HTR-8/SVneo (cell line): Measurements from ENCODE around the gene SCN3B.

ENCODE experiments used
- DNase-seq: peaks from one replicate; pipeline ENCODE4 v3.0.0; 2011; ENCODE audit warnings: low spot score, mixed read lengths; ENCODE audit not compliant: insufficient read length
- FAIRE-seq: peaks from 2 replicates; lab custom pipeline; 2011; peaks lifted over from hg19 to GRCh38; lab: Jason Lieb, UNC

The SCN3B gene

DNA sequence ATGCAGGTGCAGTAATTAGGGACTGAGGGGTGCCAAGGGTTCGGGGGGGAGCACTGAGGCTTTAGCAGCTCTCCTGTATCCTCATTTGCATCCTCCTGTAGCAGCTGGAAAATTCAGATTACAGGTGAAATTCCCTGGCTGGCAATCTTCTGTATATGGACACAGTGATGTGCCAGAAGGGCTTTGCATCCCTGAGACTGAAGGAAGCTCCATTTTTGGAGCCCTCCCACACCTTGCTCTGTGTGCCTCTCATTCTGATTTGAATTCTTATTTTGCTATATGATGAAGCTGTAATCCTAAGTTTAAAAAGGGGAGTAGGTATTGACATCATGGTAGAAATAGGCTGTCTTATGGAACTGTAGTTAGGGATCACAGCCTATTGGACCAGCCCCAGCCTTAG, 46.6 kb downstream of the SCN3B start:
- FAIRE-seq = no peak

DNA sequence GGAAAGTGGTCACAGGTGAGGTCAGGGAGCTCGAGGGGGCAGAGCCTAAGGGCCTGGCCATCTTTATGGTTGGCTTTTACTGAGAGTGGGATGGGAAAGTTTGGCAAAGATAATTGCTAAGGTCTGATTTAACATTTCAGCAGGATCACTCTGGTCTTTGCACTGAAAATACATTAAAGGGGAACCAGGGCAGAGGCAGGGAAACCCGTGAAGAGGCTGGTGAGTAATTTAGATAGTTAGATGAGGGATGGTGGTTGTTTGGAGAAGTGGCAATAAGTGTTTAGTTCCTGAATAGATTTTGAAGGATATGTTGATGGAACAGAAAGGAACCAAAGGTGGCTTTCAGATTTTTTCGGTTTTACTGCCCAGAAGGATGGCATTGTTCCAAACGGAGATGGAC, 50.8 kb downstream of the SCN3B start:
- no peak for DNase-seq

More for the DNA sequence above, 46.6 kb downstream of the SCN3B start:
- no peak for DNase-seq

DNA sequence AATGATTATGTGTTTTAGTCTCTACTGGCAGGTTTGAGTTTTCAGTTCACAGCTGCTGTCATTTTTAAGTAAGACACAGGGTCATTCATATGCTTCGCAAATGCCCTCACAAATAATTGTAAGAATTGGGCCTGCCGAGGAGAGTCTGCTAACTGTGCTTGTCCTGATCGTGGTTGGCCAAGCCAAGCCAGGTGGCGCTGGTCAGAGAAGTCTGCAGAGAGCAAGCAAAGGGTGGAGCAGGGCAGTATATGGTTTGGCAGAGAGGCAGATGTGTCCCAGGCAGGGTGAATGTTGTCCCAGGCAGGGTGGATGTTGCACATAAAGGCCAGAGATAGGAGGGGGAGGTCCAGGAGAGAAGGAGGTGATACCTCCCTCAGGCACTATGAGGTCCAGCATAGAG, 52.7 kb downstream of the SCN3B start:
- DNase-seq (no peak), FAIRE-seq (no peak)

More for the DNA sequence above, 50.8 kb downstream of the SCN3B start:
- FAIRE-seq = no peak

DNA sequence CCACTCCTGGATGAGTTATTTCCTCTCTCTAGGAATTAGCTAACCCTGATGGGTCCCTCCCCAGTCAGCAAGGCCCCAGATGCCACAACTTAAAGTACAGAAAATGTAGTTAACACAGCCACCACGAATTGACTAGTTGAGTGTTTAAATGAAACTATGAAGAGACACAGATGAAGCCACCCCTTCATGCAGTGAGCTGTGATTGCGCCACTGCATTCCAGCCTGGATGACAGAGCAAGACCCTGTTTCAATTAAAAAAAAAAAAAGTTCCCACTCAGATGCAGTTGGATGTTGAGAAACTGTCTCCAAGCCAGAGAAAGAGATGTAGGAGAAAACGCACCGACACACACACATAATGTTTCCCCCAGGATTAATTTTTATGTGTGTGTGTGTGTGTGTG, 53.3 kb downstream of the SCN3B start:
- no peak for FAIRE-seq

DNA sequence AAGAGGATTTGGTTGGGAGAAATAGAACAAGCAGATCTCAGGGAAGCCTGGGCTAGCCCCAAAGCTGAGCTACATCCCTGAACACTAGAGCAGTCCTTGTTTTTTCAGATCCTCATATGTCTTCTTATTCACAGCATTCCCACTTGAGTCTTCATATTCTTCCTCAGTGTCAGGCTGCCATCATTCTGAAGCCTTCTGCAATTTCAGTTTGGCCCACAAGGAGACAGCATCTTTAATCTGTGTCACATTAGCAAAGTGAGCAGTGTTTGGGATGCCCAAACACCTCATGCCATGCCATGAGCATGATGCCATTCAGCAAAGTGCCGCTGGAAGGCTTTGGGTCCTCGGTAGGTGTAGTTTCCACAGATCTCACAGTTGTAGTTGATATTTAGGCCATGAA, 56.6 kb downstream of the SCN3B start:
- no peak for DNase-seq
- FAIRE-seq = no peak

More for the DNA sequence above, 53.3 kb downstream of the SCN3B start:
- peak; percentile 7 for DNase-seq

DNA sequence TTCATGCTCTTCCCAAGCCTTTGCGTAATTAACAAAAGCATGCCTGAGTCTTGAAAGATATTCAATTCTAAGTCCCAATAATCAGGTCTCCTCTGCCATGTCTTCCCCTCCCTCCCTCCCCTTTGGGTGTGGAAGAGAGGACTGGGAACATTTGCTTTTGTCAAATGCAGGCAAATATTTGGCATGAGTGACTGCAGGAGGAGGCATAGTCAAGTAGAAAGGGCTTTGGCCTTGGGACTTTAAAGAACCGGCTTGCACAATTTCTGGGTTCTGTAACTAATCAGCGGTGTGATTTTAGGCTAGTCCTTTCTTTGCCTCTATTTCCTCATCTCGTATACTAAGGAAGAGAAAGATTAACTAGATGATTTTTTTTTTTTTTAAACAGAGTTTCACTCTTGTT, 59.5 kb downstream of the SCN3B start:
- FAIRE-seq (no peak), DNase-seq (no peak)

DNA sequence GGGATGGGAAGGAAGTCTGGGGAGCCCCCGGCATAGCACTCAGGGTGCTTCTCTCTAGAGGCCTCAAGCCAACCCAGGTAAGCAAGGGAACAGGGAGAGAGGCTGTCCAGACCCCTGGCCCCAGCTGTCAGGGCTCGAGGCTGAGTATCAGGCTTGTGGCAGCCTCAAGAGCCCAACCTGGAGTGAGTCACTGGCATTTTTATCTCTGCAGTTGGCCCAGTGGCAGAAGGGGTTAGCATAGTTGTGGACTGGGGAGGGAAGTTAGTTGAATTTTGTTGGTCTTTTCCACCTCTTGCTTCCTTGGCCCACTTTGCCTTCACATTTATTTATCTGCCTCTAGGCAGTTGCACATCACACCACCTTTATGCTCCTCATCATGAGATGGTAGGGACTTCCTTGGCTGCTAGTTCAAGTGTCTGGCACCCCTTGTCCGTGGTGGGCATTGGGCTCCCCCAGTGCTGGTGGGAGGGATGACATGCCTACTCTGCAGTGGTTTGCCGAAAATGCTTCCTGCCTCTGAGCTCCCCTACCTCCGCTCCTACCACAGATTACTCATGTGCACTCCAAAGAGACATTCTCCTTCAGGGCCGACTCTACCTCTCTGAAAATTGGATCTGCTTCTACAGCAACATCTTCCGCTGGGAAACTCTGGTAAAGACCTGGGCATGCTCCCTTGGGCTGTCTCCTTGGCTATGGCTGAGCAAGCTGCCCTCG, 60.1 kb downstream of the SCN3B start:
- DNase-seq = no peak
- FAIRE-seq = no peak

DNA sequence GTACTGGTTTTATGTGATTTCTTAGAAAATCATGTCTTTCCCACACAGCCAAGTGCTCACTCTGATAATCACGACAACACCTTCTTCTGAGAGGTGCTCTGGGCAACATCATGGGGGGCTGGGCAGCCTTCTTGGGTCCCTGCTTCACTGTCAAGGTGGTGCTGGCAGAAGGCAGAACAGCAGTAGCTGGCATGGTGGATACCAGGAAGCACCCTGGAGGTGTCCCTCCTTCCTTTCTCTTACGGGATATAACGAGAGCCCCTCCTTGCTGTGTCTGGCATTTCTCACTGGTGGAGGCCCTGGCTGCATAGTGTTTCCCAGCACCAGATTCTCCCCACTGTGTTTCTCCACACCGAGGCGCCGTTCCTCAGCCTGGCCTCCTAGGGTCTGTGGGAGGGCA, 60.9 kb downstream of the SCN3B start:
- FAIRE-seq = no peak
- no peak for DNase-seq

DNA sequence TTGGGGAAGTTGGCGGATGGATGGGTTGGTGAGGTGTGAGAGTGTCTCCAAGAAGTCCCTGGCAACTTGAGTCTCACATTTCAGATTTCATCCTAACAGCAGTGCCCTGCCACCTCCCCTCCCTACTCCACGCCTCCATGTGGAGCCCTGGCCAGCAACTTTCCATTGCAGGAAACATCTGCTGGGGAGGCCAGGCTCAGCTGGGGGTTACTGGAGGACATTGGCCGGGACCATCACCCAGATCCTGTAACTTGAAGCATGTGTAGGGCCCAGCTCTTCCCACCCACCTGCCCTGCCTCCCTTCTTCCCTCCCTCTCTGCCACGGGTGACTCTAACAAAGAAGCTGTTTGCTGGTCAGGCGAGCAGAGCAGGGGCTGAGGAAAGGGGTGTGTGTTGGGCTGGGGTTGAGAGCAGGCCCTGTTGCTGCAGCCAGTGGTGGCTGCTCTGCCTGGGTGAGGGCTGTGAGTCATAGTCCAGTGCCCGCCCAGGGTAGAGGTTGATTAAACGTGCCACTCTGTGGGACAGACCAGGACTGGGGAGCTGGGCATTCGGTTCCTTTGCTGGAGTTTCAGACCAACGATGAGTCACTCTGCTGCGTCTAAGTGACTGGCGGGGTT, 64.0 kb downstream of the SCN3B start:
- FAIRE-seq (no peak), DNase-seq (peak; percentile 24)

DNA sequence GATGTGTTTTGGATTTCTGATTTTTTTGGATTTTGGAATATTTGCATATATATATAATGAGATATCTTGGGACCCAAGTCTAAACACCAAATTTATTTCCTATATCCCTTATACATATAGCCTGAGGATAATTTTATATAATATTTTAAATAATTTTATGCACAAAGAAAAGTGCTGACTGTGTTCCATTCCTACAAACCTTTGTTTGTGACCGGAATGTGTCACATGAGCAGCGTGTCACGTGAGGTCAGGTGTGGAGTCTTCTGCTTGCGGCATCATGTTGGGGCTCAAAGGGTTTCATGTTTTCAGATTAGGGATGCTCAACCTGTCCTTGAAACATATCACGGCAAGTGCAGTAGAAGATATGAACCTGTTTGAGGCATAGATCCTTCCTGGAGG, 65.6 kb downstream of the SCN3B start:
- DNase-seq = no peak
- no peak for FAIRE-seq

DNA sequence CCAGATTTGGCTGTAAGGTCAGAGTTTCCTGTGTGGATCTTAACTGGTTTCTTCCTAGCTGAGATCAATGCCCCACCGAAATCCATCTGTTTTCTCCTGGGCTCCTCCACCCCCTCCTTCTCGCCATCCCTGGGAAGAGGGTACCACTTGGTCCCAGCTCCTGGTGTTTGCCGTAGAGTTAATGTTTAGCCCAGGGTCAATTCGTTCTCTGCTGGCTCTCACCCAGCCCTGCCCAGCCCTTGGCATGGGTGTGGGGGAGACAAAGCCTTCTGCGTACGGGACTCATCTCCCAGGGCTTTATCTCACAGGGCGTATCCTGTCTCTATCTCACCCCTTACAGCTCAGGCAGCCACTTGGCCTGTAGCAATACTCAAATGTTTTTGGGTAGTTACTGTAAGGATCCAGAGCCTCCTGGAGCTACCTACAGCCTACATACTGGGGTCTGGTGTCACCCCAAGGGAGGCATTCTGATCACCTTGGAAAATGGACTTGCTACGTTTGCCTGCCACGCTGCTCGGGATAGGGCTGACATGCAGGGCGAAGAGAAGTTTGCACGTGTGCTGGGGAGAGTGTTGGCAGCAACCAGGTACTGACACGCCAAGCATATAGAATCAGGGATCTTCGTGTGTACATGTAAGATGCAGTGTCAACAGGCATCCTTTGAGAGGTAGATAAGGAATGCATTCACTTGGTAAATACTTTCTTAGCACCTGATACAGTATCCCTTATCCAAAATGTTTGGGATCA, 66.1 kb downstream of the SCN3B start:
- DNase-seq (no peak), FAIRE-seq (no peak)

DNA sequence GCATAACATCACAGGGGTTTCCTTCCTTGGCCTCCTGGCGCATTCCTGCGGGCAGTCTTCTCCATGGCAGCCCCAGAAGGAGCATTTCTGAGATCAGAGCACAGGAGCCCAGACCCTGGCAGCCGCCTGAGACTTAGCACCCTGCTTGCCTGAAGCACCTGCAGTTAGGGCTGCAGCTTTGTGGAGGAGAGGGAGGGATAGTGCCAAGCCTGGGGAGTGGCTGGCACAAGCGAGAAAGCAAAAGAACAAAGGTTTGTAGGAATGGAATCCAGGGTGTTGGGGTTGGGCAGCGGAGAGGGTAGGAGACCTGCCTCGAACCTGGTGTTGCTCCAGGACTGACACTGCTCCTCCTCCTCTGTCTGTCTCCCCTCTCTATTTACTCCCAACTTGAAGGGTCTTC, 66.9 kb downstream of the SCN3B start:
- DNase-seq = no peak
- no peak for FAIRE-seq

DNA sequence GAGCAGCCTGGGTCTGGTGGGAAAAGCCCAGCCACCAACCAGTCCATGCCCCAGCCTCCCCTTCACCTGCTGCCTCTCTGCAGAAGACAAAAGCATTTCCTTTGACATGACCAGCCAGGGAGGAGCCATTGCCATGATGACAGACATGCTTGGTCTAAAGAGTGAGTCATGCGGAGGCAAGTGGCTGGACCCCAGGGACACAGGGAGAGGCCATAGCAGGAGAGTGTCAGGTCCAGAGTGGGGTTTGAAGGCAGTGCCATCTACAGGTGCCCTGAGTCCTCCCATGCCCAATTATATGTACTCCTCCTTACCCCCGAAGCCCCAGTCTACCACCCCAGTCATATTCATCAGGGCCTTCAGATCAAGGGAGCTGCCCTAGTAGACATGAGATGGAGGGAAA, 67.4 kb downstream of the SCN3B start:
- FAIRE-seq = no peak

DNA sequence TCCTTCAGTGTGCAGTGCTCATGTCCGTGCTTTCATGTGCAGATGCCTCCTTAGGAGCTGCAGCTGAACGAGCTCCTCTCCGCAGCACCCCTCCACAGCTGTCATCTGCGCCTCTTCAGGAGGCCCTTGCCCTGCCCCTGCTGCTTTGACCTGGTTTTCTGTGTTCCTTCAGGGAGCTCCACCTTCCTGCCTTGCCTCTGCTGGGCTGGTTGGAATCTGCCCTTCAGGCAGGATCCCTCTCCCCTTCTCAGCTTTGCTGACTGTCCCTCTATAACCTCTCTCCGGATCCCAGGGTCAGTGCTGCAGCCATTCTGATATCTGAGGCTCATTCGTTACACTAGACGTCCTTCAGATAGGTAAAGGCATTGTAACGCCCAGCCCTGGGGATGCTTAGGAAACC, 67.9 kb downstream of the SCN3B start:
- FAIRE-seq = no peak
- DNase-seq = no peak

More for the DNA sequence above, 67.4 kb downstream of the SCN3B start:
- DNase-seq = peak; percentile 20

DNA sequence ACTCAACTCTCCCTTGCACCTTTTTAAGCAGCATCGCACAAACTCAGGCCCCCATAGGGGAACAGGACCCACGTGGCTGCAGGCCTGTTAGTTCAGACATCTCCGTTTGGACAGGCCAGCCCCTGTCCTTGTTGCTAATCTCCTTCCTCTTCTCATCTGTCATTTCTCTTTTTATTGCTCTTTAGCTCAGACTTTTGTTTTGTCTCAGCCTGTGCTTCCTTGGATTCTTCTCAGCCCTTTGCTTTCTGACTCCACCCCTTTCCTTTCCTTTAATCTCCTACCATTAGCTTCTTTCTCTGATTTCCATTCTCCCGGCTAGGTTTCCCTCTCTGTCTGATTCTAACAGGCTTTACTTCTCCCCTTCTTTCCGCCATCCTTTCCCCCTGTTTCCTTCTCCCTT, 68.7 kb downstream of the SCN3B start:
- FAIRE-seq (no peak), DNase-seq (no peak)

DNA sequence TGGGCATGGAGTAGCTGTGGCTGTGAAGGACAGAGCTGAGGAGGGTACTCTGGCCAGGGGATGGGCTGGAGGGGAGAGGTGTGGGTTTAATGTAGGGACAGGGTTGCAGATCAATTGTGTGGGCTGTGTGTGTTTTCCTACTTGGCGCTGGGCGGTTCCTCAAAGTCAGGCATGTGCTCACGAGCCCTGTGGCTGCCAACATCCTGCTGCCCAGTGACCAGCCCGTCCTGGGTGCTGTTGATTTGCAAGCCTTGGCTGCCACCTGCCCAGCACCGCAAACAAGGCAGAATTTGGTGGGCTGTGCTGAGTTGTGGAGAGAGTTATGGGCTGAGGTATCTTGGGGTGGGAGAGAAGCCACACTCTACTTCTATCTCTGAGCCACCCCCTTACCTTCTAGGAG, 69.2 kb downstream of the SCN3B start:
- FAIRE-seq = no peak

DNA sequence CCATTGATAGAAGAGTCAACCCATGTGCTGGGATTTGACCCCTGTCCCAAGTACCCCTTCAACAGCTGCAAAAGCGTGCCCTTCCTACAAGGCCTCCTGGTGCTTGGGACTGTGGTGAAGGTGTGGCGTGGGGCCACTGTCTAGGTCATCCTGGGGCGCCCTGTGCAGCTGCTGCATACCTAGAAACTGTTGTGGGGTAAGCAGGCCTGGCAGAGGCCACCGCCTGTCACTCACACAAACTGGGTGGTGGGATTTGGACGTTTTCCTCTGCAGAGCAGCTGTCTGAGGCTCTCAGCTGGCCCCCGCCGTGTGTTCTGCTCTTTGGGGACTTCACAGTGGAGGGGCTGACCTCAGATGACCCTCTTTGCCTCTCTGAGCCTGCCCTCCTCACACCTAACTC, 69.7 kb downstream of the SCN3B start:
- DNase-seq (no peak), FAIRE-seq (no peak)

More for the DNA sequence above, 69.2 kb downstream of the SCN3B start:
- no peak for DNase-seq

DNA sequence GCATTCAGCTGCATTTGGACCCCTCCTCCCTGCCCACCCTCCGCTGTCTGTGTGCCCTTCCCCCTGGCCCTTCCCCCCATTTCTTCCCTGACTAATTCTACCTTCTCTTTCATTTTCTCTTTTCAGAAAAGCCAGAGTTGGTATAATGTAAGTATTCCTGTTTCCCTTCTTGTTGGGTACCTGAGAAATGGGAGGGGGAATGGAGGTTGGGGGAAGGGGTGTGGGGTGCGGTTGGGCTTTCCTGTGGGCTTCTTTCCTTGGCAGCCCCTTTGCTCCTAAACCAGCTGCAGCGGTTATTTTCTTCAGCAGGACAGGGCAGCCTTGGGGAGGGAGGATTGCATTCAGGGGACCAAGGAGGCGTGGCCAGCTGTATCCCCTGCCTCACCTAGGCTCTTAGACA, 70.2 kb downstream of the SCN3B start:
- DNase-seq (no peak), FAIRE-seq (no peak)

DNA sequence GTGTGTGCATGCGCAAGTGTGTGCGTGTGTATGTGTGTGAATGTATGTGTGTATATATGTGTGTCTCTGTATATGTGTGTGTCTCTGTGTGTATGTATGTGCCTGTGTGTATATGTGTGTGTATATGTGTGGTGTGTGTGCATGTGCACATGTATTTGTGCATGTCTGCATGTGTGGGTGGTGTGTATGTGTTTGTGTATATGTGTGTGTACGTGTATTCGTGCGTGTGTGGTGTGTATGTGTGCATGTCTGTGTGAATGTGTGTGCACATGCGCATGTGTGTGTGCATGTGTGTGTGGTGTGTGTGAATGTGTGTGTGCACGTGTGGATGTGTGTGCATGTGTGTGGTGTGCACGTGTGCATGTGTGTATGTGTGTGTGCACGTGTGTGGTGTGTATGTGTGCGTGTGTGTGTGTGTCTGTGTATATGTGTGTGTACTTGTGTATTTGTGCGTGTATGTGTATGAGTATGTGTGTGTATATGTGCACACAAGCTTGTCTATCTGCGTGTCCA, 71.4 kb downstream of the SCN3B start:
- DNase-seq = no peak
- FAIRE-seq = peak; percentile 88

DNA sequence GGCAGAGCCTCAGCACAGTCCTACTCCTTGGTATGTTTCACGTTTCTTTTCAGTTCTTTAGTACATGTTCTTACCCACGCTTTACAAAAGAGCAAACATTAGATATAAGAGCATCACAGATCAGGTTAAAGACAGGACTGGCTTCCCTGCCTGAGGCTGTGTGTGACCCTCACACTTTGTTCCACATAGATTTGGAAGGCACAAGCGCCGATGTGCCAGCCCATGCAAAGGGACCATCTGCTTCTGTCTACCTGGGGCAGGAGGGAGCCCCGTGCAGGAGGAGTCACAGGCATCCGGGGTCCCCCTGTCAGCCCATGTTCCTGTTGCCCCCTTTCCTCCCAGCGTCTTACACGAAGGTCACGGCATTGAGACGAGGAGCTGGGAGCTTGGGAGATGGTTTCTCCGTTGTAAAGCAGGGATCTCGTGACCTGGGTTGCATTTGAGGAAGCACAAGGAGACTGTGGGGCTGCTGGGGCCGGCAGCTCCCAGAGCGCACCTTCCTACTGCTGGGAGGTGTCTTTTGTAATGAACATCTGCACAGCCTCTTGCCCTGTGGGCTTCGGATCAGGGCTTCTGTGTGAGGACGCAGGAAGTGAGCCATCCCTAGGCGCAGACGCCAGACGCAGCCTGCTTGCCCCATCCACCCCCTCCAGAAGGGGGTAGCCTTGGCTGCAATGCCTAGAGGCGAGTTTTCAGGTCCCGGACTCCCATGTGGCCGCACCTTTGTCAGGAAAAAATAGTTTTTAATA, 72.6 kb downstream of the SCN3B start:
- no peak for DNase-seq
- FAIRE-seq = no peak
